Karpas-422 (cell line): ENCODE results near the gene SLC24A4. TPM values are rescaled to one million over a fixed set of nuclear protein-coding genes. Genes with fewer than 3 reads are reported as not detected.
"Not testable (repeated sequence)": the region's sequence is repeated elsewhere in the genome, so short reads cannot be mapped to it uniquely, and the experiment has no call there.

Source experiments
- DNase-seq: peaks from one replicate; pipeline ENCODE4 v3.0.0-alpha.2; 2015
- H2AFZ ChIP-seq: fragments of 200-600 bp; sonication (generic); 2 replicates; pipeline ENCODE4 v1.6.1; 2014; ENCODE audit warnings: antibody characterized with exemption, low read length, mixed read lengths
- H3K27ac ChIP-seq: fragments of 200-600 bp; sonication (generic); 2 replicates; pipeline ENCODE4 v1.5.1; 2014; ENCODE audit warnings: mild to moderate bottlenecking, low read length, moderate library complexity
- H3K27me3 ChIP-seq: fragments of 200-600 bp; sonication (generic); 2 replicates; pipeline ENCODE4 v1.6.1; 2014; ENCODE audit warnings: low read length, mixed read lengths
- H3K36me3 ChIP-seq: fragments of 200-600 bp; sonication (generic); 2 replicates; pipeline ENCODE4 v1.6.1; 2014; ENCODE audit warnings: low read length, mixed read lengths; ENCODE audit not compliant: insufficient read depth
- H3K4me1 ChIP-seq: fragments of 200-600 bp; sonication (generic); 2 replicates; pipeline ENCODE4 v1.6.1; 2014; ENCODE audit warnings: mild to moderate bottlenecking, low read length, mixed read lengths
- H3K4me2 ChIP-seq: fragments of 200-600 bp; sonication (generic); 2 replicates; pipeline ENCODE4 v1.6.1; 2014; ENCODE audit warnings: low read length, low read depth, mild to moderate bottlenecking; ENCODE audit not compliant: poor library complexity, severe bottlenecking
- H3K4me3 ChIP-seq: fragments of 200-600 bp; sonication (generic); 2 replicates; pipeline ENCODE4 v1.5.1; 2014; ENCODE audit warnings: mild to moderate bottlenecking, antibody characterized with exemption, low read length, mixed read lengths
- H3K79me2 ChIP-seq: fragments of 200-600 bp; sonication (generic); 2 replicates; pipeline ENCODE4 v1.6.1; 2014; ENCODE audit warnings: mild to moderate bottlenecking, low read length, mixed read lengths
- H3K9ac ChIP-seq: fragments of 200-600 bp; sonication (generic); 2 replicates; pipeline ENCODE4 v1.6.0; 2014; ENCODE audit warnings: low read length
- H3K9me2 ChIP-seq: fragments of 200-600 bp; sonication (generic), shearing (Covaris generic); replicated peaks from 2 replicates; pipeline ENCODE4 v1.6.0; 2014; ENCODE audit warnings: mild to moderate bottlenecking, low read length, moderate library complexity; ENCODE audit not compliant: insufficient read depth
- H3K9me3 ChIP-seq: fragments of 300-700, 200-600 bp; sonication (generic); 2 replicates; pipeline ENCODE4 v1.6.1; 2014; ENCODE audit warnings: low read length, mixed read lengths
- H4K20me1 ChIP-seq: fragments of 200-600 bp; sonication (generic); 2 replicates; pipeline ENCODE4 v1.6.1; 2014; ENCODE audit warnings: mild to moderate bottlenecking, antibody characterized with exemption, low read length, low read depth; ENCODE audit not compliant: insufficient read depth
- total RNA-seq: library from RNA; depleted of rRNA; stranded (reverse); fragments of >200 nt; shearing (Covaris generic); gene quantifications from 2 replicates; pipeline ENCODE4 v1.2.3, GENCODE V29; 2014; ENCODE audit warnings: low replicate concordance

Gene SLC24A4
- total RNA-seq, 1 experiment from 2014 or later, result not detected

DNA sequence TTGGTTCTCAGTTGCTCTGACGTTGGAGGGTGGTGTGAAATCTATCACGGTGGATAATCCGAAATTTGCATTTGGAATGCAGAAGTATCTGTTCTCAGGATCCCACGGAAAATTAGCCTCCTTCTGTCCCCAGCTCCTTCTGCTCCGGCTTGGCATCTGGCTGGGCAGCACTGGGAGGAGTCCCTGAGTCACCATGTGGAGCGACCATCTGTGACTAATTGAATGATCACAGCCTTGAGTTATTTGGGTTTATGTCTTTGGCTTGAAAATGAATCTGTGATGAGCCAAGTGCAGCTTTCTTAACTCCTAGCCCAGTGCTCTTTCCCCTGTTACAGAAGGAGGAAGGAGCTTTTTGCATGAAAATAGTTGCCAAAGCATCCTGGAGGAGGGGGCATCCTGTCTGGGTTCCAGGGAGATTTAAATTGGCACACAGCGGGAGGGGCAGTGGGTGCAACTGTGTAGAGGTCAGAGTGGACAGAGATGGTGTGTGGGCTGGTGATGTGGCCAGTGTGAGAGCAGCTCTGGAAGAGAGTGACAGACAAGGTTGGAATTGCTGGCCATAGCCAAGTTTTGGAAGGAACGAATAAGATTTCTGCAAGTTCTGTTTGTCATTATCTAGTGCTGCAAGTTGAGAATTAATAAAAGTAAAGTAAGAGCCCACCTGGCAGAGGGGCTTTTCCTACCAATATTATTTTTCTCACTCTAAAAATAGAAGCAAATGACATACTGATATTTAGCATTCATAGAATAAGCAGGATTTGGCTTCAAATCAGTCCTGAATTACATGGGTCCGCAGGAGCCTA, 74.4 kb downstream of the SLC24A4 start:
- no peaks in the 10 kb centered on the region for H4K20me1 ChIP-seq
- H3K9me3 ChIP-seq, result no peaks in the 10 kb centered on the region
- peaks cover 19% of the 10 kb centered on the region for H3K4me1 ChIP-seq
- no peak for DNase-seq
- no peak overlapping the region for H3K27ac ChIP-seq
- H3K4me2 ChIP-seq, result no peak overlapping the region
- no peaks in the 10 kb centered on the region for H3K9me2 ChIP-seq
- H3K9ac ChIP-seq, result no peak overlapping the region
- no peak overlapping the region for H3K4me3 ChIP-seq
- no peaks in the 10 kb centered on the region for H3K27me3 ChIP-seq
- H3K36me3 ChIP-seq, result no peaks in the 10 kb centered on the region
- H2AFZ ChIP-seq, result no peak overlapping the region
- H3K79me2 ChIP-seq, result no peaks in the 10 kb centered on the region

DNA sequence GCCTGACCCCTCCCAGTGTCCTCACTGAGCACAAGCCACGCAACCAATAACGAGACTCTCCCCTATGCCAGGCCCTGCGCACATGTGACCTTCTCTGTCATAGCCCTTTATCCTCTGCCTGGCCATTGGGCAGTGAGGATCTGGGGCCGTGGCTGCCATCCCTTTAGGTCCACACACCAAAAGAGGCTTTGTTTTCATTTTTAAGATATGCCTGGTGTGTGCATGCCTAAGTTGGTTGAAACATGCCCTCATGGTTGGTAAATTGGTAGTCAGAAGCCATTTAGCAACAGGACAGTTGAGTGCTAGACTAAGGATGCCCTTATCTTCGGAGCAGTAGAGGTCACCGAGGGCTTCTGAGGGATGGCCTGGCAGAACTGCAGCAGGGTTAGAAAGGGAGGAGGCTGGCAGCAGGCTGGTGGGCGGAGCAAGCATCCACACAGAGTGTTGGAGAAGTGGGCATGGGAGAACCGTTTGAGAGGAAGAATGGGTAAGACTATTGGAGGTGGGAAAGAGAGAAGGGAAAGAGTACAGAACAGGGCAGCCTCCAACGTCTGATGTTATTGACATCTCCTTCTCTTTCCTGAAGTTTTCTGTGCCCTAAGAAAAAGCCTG, 75.1 kb downstream of the SLC24A4 start:
- Histone ChIP-seq H3K9ac (no peak overlapping the region), H3K4me3 (no peak overlapping the region), H3K27ac (no peak overlapping the region), H3K27me3 (no peaks in the 10 kb centered on the region), H4K20me1 (no peaks in the 10 kb centered on the region), H3K9me2 (no peaks in the 10 kb centered on the region), H2AFZ (no peak overlapping the region), H3K4me2 (no peak overlapping the region), H3K4me1 (peaks cover 23% of the 10 kb centered on the region), H3K9me3 (no peaks in the 10 kb centered on the region), H3K36me3 (no peaks in the 10 kb centered on the region), H3K79me2 (no peaks in the 10 kb centered on the region)
- DNase-seq, result no peak

- H3K9me2 ChIP-seq, result no peaks in the 10 kb centered on the region
- no peak overlapping the region for H3K9ac ChIP-seq
- no peak overlapping the region for H3K4me2 ChIP-seq
Measured at GRCh38 chr14:92398888-92399636, 76.1 kb downstream of the SLC24A4 start.

DNA sequence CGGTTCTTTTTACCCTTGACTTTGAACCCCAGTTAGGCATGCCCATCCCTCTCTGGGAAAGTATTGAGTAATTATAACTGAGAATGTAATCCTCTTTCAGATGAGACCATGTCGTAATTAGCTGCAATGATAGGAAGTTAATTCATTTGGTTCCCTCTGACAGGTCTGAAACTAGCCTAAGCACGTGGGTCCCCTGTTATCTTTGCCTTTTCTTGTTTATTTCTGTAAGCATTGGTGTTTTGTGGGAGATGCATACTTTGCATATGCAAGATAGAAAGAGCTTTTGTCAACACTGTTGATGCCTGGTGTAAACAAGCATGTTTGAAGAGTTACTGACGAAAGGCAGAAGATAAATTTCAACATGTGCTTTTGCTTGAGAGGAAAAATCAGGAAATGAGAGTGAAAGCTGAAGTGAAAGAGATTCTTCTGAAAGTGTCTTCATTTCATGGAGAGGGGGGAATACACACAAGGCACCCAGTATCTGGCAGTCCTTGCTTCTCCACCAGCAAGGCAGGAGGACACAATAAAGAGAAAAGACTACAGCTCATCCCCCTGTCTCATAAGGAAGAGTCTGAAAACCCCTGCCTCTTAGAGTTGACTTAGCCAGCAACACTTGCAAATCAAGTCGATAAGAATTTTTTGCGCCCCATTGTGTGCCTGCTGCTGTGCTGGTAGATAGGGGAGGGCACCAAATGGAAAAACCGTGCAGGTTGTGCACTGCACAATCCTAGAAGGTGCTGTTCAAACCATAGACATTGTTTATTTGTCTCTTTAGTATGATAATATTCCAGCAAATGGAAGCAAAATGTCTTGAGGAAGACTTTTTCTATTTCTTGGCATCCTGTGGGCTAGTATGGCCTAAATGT, 77.8 kb downstream of the SLC24A4 start:
- peak overlapping the region; percentile 60 for H3K4me2 ChIP-seq
- no peaks in the 10 kb centered on the region for H3K9me3 ChIP-seq
- peak overlapping the region; percentile 85; the same call in 1 of the 2 replicates for H2AFZ ChIP-seq
- peaks cover 24% of the 10 kb centered on the region for H3K4me1 ChIP-seq
- H3K27ac ChIP-seq, result peak overlapping the region; percentile 13; the same call in 1 of the 2 replicates
- no peaks in the 10 kb centered on the region for H3K79me2 ChIP-seq
- H3K4me3 ChIP-seq, result peak overlapping the region; percentile 17; the same call in 1 of the 2 replicates
- H3K9ac ChIP-seq, result peak overlapping the region; percentile 44; the same call in 1 of the 2 replicates
- no peaks in the 10 kb centered on the region for H3K36me3 ChIP-seq
- no peaks in the 10 kb centered on the region for H4K20me1 ChIP-seq
- DNase-seq, result peak; percentile 70
- H3K27me3 ChIP-seq, result no peaks in the 10 kb centered on the region
- no peaks in the 10 kb centered on the region for H3K9me2 ChIP-seq

More at GRCh38 chr14:92398888-92399636, 76.1 kb downstream of the SLC24A4 start:
- H2AFZ ChIP-seq, result no peak overlapping the region
- no peak for DNase-seq
- H3K4me3 ChIP-seq, result no peak overlapping the region
- no peaks in the 10 kb centered on the region for H4K20me1 ChIP-seq
- no peaks in the 10 kb centered on the region for H3K9me3 ChIP-seq
- peaks cover 24% of the 10 kb centered on the region for H3K4me1 ChIP-seq
- no peak overlapping the region for H3K27ac ChIP-seq
- H3K79me2 ChIP-seq, result no peaks in the 10 kb centered on the region
- H3K36me3 ChIP-seq, result no peaks in the 10 kb centered on the region
- H3K27me3 ChIP-seq, result no peaks in the 10 kb centered on the region

- no peak overlapping the region for H2AFZ ChIP-seq
- H3K4me3 ChIP-seq, result no peak overlapping the region
- no peak overlapping the region for H3K4me2 ChIP-seq
Measured at GRCh38 chr14:92401561-92401960, 78.6 kb downstream of the SLC24A4 start.

GRCh38 chr14:92402500-92402899, 79.5 kb downstream of the SLC24A4 start:
- not testable (repeated sequence) for H3K27me3 ChIP-seq, H3K9ac ChIP-seq, H3K27ac ChIP-seq, H3K4me2 ChIP-seq, H3K4me3 ChIP-seq, H3K36me3 ChIP-seq, H3K9me2 ChIP-seq, H2AFZ ChIP-seq, DNase-seq, H3K79me2 ChIP-seq, H4K20me1 ChIP-seq, H3K9me3 ChIP-seq
- peaks cover 20% of the 10 kb centered on the region for H3K4me1 ChIP-seq

More at GRCh38 chr14:92401561-92401960, 78.6 kb downstream of the SLC24A4 start:
- H3K27me3 ChIP-seq, result no peaks in the 10 kb centered on the region
- H3K4me1 ChIP-seq, result peaks cover 24% of the 10 kb centered on the region
- H3K79me2 ChIP-seq, result no peaks in the 10 kb centered on the region
- H3K9me3 ChIP-seq, result no peaks in the 10 kb centered on the region
- no peak overlapping the region for H3K9ac ChIP-seq
- no peaks in the 10 kb centered on the region for H3K9me2 ChIP-seq
- no peak for DNase-seq
- H3K36me3 ChIP-seq, result no peaks in the 10 kb centered on the region
- H4K20me1 ChIP-seq, result no peaks in the 10 kb centered on the region
- no peak overlapping the region for H3K27ac ChIP-seq

DNA sequence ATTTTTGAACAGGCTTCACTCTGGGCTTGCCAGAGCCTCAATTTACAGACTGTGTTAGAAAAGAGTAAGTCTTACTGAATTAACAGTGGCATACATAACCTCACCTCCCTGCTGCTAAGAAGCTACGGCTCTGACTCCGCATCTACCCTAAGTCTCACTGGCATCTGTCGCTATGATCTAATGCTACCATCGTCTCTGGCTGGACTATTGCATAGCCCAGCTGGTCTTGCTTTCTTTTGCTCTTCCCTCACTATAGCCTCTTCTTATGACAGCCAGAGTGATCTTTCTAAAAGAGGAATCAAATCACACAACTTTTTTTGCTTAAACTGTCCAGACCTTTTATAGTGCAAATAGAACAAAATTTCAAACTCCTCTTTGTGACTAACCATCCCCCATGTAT, 81.1 kb downstream of the SLC24A4 start:
- H3K27me3 ChIP-seq, result no peaks in the 10 kb centered on the region
- no peaks in the 10 kb centered on the region for H3K79me2 ChIP-seq
- peaks cover 20% of the 10 kb centered on the region for H3K4me1 ChIP-seq
- H3K4me2 ChIP-seq, result no peak overlapping the region
- H3K9me3 ChIP-seq, result no peaks in the 10 kb centered on the region
- no peaks in the 10 kb centered on the region for H4K20me1 ChIP-seq
- no peak overlapping the region for H3K4me3 ChIP-seq
- H3K9ac ChIP-seq, result no peak overlapping the region
- no peaks in the 10 kb centered on the region for H3K36me3 ChIP-seq
- H3K9me2 ChIP-seq, result no peaks in the 10 kb centered on the region
- H2AFZ ChIP-seq, result no peak overlapping the region
- no peak overlapping the region for H3K27ac ChIP-seq
- no peak for DNase-seq
